Kasumi-1 (cell line): Measurements from ENCODE around the gene GALNT12.

Source experiments
- DNase-seq, 2 experiments: peaks; one replicate each; lab custom pipeline; 2025; lab: John Stamatoyannopoulos, UW

The GALNT12 gene

GRCh38 chr9:98781588-98782383, 25.7 kb upstream of the GALNT12 start:
- DNase-seq = no peak

GRCh38 chr9:98783518-98784226, 23.8 kb upstream of the GALNT12 start:
- DNase-seq = no peak

GRCh38 chr9:98784831-98785806, 22.4 kb upstream of the GALNT12 start:
- DNase-seq = no peak

GRCh38 chr9:98786750-98787510, 20.5 kb upstream of the GALNT12 start:
- DNase-seq = no peak

- no peak for DNase-seq
Measured at GRCh38 chr9:98787766-98788335, 19.6 kb upstream of the GALNT12 start.

- no peak for DNase-seq
Measured at GRCh38 chr9:98789483-98790133, 17.9 kb upstream of the GALNT12 start.

GRCh38 chr9:98790134-98790841, 17.2 kb upstream of the GALNT12 start:
- DNase-seq = no peak

- peak; percentile 36 to 51 for DNase-seq
Measured at GRCh38 chr9:98790842-98791607, 16.4 kb upstream of the GALNT12 start.

GRCh38 chr9:98791608-98792490, 15.6 kb upstream of the GALNT12 start:
- DNase-seq = no peak

- no peak for DNase-seq
Measured at GRCh38 chr9:98793031-98793430, 14.4 kb upstream of the GALNT12 start.

GRCh38 chr9:98794802-98795201, 12.7 kb upstream of the GALNT12 start:
- DNase-seq = no peak

- no peak for DNase-seq
Measured at GRCh38 chr9:98795295-98795955, 12.0 kb upstream of the GALNT12 start.

- DNase-seq = no peak
Measured at GRCh38 chr9:98795970-98796363, 11.5 kb upstream of the GALNT12 start.

GRCh38 chr9:98796364-98797101, 10.9 kb upstream of the GALNT12 start, which contains the start of gene ANKS6:
Gene ANKS6 (minus strand): TSS chr9:98796555. CDS start chr9:98796491, 64 bp downstream.
- peak; percentile 61 to 68 for DNase-seq

- DNase-seq = no peak
Measured at GRCh38 chr9:98797491-98797890, 10.0 kb upstream of the GALNT12 start.

- DNase-seq = no peak
Measured at GRCh38 chr9:98798254-98798653, 9.2 kb upstream of the GALNT12 start.

GRCh38 chr9:98801561-98801960, 5.9 kb upstream of the GALNT12 start:
- no peak for DNase-seq
